GM18502 (cell line): ENCODE data around the gene ABCC9.
"Not testable (repeated sequence)": the region's sequence is repeated elsewhere in the genome, so short reads cannot be mapped to it uniquely, and the experiment has no call there.

Experiments used
- ATAC-seq: cut with Tn5 transposase; IDR thresholded peaks from one replicate; pipeline ENCODE4 v1.9.1; 2021; ENCODE audit warnings: mild to moderate bottlenecking; ENCODE audit not compliant: unreplicated experiment, poor library complexity

The ABCC9 gene

DNA sequence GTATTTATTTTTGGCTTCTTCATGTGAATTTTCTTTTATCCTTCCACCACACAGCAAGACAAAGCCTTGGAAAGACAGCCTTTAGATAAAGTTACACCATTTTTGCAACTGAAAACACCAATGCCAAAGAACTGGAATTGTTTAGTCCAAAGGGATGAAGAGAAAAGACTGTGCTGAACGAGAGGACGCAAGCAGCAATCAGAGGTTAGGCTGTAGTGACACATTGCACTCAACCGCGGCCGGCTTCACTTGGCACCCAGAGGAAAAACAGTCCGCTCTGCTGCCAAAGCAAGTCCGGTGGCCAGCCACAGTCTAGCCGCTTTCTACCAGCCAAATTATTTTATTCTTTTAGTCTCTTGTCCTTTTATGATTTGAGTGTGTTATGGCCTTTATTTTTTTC, 117.6 kb downstream of the ABCC9 start:
- ATAC-seq, result no peak

DNA sequence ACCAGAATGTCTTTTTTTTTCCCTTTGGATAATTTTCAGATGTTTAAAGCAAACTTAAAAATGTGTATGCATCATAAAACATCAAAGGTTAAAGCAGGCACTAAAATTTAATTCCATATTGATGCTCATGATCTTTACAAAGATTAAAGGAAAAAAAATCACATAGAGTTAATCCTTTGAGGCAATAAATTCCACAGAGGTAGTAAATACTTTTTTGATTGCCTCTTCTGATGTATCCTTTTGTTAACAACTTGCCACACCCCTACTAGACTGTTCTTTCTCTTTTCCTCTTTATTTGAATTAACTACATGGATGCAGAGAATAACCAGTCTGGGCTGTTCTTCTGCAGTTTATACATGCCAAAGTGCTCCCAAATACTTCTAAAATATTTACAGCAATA, 121.5 kb downstream of the ABCC9 start:
- no peak for ATAC-seq

DNA sequence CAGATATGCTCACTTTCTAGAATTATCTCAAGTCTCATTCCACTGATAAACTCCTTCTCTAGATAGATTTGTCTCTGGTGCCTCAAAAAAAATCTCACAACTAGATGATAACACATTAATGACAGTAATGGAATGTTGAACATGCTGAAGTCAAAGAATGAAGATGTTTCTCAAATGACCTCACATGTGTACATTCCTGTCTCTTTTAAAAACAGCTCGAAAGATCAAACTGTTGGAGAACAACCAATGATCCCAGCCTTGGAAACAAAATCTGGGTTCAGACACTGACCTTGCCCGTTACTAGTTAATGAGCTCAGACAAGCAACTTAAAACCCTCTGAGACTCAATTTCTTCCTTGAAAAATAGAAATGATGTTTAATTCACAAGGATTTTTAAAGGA, 122.0 kb downstream of the ABCC9 start:
- no peak for ATAC-seq

DNA sequence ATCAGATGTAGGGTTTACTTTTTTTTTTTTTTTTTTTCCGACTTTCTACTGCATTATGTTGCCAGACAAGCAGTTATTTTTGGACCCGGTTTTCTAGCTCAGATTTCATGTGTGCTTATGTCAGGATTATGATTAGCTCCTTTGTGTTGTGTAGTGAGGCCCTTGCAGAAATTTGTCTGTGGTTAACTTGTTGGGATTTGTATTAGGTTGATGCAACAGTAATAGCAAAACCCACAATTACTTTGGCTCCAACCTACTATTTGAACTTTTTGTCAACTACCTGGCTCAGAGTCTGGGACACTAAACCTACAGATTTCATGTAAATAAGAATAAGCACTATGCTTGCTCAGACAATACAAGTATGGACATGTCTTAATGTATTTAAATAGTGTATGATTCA, 122.6 kb downstream of the ABCC9 start:
- ATAC-seq, result no peak

DNA sequence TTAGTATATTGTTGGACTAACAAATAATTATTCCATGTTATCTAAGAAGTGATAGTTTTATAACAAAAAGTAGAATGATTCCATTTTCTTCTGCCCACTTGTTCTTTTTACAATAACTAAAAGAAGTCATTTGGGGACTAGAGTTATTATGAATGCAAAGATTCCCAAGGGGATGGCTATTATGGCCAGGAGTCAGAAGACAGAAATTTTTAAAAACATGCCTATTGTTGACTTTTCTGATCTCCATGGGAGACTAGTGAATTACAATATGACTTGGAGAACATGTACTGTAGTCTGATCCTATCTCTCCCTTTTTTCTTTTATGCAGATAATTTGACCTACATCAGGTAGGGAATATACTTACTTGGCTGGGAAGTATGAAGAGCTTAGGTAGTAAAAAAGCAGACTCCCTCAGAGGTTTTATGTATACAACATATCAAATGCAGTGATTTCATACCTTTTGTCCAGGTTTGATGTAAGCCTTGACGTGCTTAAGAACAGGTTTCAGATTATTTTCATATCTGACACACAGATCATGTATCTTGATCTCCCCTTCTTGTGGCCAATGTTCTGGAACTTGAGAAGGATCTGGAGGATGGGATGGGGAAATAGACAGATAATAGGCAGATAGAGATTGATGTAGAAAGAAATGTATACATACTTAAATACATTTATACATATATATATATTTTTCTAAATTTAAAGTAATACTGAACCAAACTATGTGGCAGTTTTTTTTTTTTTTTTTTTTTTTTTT, 125.7 kb downstream of the ABCC9 start:
- no peak for ATAC-seq

DNA sequence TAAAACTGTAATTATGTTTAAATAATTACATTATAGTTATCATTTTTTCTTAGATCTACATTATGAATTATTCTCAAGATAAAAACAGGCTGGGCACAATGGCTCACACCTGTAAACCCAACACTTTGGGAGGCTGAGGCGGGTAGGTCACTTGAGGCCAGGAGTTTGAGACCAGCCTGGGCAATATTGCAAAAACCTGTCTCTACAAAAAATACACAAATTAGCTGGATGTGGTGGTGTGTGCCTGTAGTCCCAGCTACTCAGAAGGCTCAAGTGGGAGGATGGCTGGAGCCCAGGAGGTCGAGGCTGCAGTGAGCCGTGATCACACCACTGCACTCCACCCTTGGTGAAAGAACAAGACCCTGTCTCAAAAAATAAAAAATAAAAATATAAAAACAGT, 126.4 kb downstream of the ABCC9 start:
- no peak for ATAC-seq

DNA sequence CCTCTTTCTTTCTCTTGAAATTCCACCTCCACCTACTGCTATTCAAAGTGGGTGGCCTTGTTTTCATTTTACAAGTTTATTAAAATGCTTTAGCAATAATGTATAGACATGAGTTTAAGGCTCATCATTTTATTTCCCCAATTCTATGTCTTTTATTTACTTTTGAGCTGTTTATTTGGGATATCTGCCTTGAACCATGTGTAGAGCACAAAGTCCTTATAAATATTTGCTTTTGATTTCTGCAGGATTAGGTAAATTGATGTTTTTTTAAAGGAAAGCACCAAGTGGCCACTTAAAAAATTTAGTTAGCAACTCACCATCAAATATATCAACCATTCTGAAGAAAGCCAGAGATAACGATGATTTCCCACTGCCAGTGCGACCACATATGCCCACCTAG, 126.9 kb downstream of the ABCC9 start:
- ATAC-seq, result no peak

DNA sequence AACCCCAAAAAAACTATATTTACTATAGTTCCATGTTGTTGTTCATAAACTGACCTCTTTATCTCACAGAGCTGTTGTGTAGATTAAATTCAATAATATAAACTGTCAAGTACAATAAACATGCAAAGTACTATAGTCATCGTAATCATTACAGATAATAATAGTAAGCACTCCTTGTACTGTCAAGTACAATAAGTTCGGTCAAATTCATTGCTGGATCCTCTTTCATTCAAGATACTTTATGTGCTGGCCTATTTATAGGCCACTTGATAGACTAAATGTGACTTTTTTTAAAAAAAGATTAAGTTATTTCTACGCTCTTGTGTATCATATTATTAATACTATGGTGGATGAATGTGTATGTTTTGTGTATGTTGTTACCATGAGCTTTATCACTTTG, 127.5 kb downstream of the ABCC9 start:
- ATAC-seq, result no peak

DNA sequence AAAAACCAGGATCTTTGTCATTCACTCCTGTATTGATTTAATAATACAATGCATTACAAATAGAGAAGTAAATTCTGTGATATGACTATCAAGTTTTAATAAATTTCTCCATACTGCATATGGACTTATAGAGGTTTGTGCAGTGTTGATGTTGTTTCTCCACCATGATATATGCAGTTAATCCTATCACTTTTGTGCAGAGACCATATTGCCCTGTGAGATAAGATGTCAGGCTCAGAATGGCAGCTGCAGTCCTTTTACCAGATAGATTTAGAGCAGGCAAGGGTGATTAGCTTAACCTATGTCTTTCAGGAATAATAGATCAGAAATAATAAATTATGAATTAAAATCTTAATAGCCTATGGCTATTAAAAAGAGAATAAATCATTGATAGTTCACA, 128.1 kb downstream of the ABCC9 start:
- no peak for ATAC-seq

DNA sequence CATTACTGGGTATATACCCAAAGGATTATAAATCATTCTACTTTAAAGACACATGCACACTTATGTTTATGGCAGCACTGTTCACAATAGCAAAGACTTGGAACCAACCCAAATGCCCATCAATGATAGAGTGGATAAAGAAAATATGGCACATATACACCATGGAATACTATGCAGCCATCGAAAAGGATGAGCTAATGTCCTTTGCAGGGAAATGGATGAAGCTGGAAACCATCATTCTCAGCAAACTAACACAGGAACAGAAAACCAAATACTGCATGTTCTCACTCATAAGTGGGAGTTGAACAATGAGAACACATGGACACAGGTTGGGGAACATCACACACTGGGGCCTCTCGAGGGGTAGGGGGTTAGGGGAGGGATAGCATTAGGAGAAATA, 128.9 kb downstream of the ABCC9 start:
- ATAC-seq, result not testable (repeated sequence)

DNA sequence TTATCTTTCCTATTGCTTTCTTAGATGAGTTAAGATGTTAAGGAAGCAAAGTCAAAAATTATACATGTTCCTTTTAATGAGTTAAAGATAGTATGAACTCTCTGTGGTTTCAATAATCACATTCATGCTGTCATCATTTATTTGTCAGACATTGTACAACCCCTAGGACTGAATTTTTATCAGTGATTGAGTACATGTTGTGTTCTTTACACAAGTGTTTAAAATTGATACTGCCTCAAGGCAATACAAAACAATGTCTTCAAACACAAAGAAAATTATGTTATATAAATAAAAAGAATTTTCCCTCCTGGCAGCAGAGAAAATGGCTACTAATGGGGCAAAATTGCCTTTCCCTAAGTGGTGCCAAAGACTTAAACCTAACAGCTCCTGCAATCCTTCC, 132.1 kb downstream of the ABCC9 start:
- ATAC-seq, result no peak

DNA sequence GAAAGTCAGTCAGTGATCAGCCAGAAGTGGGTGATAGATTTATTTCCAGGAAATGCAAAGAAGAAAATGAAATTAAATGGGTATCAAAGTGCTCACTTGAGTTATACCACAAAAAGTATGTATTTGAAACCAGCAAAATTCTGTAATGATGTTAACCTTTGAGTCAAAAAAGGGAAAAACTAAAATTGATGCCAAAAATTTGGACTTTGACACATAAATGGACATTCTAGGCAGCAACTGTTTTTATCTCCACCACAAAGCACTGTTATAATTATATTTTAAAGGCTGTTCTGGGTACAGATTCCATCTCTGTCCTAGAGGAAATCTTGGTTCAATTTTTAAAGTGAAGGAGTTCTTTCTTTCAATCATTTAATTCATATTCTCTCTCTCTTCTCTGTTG, 135.0 kb downstream of the ABCC9 start:
- ATAC-seq, result no peak

DNA sequence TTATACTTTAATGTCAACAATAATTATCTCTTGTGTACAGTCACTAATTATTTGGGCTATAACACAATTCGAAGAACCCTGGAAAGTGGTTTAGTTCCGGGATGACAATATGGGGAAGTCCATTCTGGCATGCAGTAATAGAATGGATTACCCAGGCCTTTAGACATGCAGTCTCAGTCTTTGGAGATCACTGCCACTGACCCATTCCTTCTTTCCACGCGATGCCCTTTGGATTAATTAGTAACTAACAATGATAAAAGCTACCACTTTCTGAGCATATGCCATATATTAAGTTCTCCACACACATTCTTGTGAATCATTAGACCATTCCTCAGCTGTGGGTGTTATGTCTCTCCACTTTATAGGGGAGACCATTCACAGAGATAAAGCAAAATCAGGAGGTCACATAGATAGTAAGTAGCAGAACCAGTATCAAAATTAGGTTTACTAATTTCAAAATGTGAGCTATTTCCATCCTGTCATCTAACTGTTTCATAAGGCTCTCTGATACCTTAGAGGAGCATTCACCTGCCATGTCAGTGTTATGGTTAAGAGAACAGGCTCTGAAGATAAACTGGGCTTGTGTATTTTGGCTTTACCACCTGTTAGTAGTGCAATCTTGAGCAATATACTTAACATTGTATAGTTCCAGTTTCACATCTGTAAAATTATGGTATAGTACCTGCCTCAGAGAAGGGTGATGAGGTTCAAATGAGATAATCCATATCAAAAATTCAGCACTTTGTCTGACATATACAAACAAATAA, 139.5 kb downstream of the ABCC9 start:
- no peak for ATAC-seq

DNA sequence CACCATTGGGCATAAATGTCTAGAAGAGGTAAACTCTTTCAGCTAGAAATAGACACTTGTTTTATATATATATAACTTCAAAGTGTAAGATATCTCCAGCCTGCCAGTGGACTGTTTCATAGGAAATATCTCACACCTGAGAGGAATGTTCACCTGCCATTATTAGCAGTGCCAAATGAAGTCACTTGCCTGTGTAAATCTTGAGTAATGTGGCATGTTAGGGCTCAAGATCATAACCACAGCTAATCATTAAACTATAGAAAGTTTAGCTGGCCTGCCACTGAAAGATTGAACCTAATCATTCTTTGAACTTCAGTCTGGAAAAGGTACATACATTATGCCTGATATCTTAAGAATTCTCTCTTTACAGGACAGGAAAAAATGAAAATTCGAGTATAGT, 141.2 kb downstream of the ABCC9 start:
- ATAC-seq, result no peak

DNA sequence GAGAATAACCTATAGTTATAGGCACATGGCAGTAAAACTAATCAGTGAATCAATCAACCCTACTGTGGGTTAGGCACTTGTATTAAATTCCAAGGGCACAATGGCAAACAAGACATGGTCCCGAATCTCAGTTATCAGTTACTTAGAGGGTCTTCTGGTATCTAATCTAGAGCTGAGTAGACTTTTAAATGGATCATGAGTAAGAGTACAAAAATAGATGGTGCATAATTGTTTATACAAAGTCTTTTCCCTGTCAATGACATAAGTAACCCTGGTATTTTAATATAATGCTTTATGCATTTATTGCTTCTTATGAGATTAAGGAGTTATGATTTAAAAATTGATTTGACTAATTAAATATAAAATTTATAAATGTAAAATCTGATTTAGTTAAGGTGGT, 143.7 kb downstream of the ABCC9 start:
- no peak for ATAC-seq

DNA sequence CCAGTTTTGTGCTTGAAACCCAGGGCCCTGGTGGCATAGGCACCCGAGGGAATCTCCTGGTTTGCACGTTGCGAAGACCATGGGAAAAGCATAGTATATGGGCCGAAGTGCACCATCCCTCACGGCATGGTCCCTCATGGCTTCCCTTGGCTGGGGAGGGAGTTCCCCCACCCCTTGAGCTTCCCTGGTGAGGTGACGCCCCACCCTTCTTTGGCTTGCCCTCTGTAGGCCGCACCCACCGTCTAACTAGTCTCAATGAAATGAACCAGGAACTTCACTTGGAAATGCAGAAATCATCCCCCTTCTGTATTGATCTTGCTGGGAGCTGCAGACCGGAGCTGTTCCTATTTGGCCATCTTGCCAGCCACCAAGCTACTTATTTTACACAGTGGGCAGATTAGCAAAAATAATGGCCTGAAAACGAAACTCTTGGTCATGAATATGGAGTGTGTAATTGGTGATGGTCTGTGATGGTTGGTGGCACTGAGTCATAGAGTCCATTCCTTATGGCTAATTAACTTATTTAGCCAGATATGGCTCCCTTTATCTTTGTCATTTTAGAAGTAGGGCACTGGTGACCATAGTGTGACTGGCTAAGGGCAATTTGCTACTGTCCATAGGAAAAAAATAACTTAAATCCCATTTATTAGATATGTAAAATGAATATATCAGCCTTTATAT, 145.4 kb downstream of the ABCC9 start:
- ATAC-seq, result no peak

DNA sequence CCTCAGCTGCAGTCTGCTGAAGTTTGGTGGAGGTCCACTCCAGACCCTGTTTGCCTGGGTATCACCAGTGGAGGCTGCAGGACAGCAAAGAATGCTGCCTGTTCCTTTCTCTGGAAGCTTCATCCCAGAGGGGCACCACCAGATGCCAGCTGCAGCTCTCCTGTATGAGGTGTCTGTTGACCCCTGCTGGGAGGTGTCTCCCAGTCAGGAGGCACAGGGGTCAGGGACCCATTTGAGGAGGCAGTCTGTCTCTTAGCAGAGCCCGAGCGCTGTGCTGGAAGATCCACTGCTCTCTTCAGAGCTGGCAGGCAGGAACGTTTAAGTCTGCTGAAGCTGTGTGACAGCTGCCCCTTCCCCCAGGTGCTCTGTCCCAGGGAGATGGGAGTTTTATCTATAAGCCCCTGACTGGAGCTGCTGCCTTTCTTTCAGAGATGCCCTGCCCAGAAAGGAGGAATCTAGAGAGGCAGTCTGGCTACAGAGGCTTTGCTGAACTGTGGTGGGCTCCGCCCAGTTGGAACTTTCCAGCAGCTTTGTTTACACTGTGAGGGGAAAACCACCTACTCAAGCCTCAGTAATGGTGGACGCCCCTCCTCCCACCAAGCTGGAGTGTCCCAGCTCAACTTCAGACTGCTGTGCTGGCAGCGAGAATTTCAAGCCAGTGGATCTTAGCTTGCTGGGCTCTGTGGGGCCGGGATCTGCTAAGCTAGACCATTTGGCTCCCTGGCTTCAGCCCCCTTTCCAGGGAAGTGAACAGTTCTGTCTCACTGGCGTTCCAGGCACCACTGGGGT, 146.2 kb downstream of the ABCC9 start:
- ATAC-seq, result not testable (repeated sequence)

DNA sequence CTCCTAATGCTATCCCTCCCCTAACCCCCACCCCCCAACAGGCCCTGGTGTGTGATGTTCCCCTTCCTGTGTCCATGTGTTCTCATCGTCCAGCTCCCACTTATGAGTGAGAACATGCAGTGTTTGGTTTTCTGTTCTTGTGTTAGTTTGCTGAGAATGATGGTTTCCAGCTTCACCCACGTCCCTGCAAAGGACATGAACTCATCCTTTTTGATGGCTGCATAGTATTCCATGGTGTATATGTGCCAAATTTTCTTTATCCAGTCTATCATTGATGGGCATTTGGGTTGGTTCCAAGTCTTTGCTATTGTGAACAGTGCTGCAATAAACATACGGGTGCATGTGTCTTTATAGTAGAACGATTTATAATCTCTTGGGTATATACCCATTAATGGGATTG, 151.5 kb downstream of the ABCC9 start:
- ATAC-seq, result not testable (repeated sequence)

DNA sequence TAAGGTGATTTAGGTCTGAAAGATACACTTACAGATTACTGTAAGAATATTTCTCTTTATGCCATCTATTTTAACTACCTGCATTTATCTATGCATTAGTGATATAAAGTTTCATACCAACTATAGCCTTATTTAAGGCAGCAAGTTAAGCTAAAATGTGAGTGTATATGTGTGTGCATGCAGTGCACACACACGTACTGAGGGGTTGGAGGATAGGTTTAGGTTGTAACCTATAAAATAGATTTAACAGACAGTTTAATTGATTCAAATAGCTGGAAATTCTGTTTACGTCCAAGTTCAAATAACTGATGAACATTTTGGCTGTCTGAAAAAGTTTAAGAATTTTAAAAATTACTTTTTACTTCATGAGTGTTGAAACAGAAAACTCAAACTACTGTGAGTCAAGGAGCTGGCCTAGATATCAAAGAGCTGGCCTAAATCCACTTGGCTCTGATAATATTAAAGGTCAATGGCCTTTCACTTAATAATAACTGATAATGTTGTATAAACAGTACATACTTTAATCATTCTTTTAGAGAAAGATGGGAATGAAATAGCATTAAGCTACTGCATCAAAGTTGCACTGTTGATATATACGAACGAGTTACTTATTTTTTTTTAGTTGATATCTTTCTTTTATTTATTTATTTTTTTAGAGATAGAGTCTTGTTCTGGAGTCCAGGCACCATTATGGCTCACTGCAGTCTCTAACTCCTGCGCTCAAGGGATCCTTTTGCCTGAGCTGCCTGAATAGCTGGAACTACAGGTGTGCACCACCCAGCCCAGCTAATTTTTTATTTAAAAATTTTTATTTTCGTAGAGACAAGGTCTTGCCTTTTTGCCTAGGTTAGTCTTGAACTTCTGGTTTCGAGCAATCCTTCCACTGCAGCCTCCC, 152.9 kb downstream of the ABCC9 start:
- ATAC-seq, result no peak
